ENCODE results near the gene RPL29. TPM values are rescaled to one million over a fixed set of nuclear protein-coding genes. Genes with fewer than 3 reads are reported as not detected.

The RPL29 gene
- total and polyA plus RNA-seq, 2 donors (not counting 3 experiments of a cell fraction or from before 2014, with no cell fraction given): 1,236 to 2,177 TPM

DNA sequence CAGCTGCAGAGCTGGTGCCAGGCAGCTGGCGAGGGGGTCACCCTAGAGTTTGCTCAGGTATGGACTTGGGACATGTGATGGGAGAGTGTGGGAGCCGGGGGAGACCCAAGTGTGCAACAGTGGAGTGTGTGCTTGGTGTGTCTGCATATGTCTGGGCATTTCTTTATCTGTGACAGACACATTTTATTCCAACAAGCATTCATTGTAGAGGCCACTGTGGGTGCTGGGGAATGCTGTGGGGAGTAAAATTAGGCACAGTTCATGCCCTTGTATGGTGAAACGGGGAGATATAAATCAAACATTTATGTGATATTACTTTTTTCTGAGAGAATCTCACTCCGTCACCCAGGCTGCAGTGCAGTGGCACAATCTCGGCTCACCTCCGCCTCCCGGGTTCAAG, 8.1 kb downstream of the RPL29 start:
- Histone ChIP-seq H3K9me1 (replicated peaks; ENCODE audit: control insufficient read depth, extremely low read depth, insufficient read depth, low read length) (no peaks in the 10 kb centered on the region), H4K20me1 (replicated peaks; ENCODE audit: control insufficient read depth, extremely low read depth, insufficient read depth, low read length) (no peaks in the 10 kb centered on the region), H3K79me2 (ENCODE audit: control insufficient read depth, insufficient read depth, low read length) (peaks cover 4% of the 10 kb centered on the region), H3K4me2 (ENCODE audit: insufficient read depth, low read length) (no peak overlapping the region), H2AFZ (ENCODE audit: low read depth, low read length) (no peak overlapping the region), H3K9me3 (replicated peaks; ENCODE audit: control insufficient read depth, insufficient read depth, low read length) (no peaks in the 10 kb centered on the region), H3K27me3 (ENCODE audit: control insufficient read depth in 2 of 2, insufficient read depth in 2 of 2, low read length in 2 of 2) (no peaks in the 10 kb centered on the region), H3K4me1 (ENCODE audit: control insufficient read depth, extremely low read depth, insufficient read depth, low read length) (peaks cover 7% of the 10 kb centered on the region), H3K4me3 (replicated peaks in 1 of 3; ENCODE audit: insufficient read depth in 1 of 3, low read depth in 1 of 3, low read length in 3 of 3) (no peak overlapping the region), H3K27ac (ENCODE audit: insufficient read depth, low read depth, low read length) (no peak overlapping the region), H3K36me3 (ENCODE audit: control insufficient read depth in 2 of 2, extremely low read depth in 1 of 2, insufficient read depth in 2 of 2, low read length in 2 of 2) (peaks cover 4 to 5% of the 10 kb centered on the region in 2 experiments), H3K9ac (replicated peaks; ENCODE audit: extremely low read depth, insufficient read depth, low read length) (no peak overlapping the region)
- FAIRE-seq (no peak), DNase-seq (ENCODE audit: low read depth, low spot score) (no peak)
- dilution Hi-C loops (cut with MboI; ENCODE audit: extremely low pct_ligation_motif_present, low sequenced_read_pairs): no loop called here
- ChIA-PET CTCF (no interaction called here), POLR2A (no interaction called here)
- BruUV-seq (replicated peaks): no TSS peak
- intact Hi-C loops (cut with micrococcal nuclease): no loop called here
- no peak for TF ChIP-seq GATA2 (IDR thresholded peaks at IDR 0.05; ENCODE audit: insufficient read depth, insufficient read length, low read depth, low read length)

DNA sequence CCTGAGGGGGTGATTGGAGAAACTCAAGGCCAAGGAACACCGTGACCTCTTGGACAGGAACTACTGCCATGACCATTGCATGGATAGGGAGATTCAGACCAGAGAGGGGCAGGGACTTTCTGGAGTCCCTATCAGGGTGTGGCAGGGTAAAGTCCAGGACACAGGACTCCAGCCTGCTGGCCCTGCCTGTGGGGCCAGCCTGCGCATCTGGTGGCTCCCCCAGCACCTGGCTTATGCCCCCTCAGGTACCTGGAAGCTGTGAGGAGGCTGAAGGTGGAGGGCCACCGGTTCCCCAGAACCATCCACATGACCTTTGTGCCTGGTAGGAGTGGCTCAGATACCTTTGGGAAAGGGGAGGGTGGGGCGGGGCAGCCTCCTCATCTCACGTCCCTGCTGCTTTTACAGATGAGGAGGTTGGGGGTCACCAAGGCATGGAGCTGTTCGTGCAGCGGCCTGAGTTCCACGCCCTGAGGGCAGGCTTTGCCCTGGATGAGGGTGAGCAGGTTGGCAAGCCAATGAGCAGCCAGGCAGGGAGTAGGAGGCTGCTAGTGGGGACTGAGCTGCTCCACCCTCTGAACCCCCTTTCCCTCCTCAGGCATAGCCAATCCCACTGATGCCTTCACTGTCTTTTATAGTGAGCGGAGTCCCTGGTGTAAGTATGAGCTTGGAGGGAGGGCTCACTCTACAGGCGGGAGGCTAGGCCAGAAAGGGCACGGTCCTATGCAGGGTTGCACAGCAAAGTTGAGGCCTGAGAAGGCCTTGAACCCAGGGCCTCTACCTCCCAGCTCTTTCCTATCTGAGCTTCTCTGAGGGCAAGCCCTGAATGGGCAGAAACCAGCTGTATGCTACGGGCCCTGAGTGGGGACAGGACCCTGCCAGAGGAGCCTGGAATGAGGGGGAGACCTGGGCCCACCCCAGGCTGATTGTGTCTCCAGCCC, 9.4 kb downstream of the RPL29 start:
- H3K27me3 ChIP-seq (ENCODE audit: control insufficient read depth in 2 of 2, insufficient read depth in 2 of 2, low read length in 2 of 2): no peaks in the 10 kb centered on the region
- TF ChIP-seq JUN (IDR thresholded peaks at IDR 0.05; ENCODE audit: borderline replicate concordance, insufficient read depth, insufficient read length, low read depth) (no peak), GATA2 (IDR thresholded peaks at IDR 0.05; ENCODE audit: insufficient read depth, insufficient read length, low read depth, low read length) (no peak), FOS (IDR thresholded peaks at IDR 0.05; ENCODE audit: borderline replicate concordance, insufficient read depth, low read length) (no peak), POLR2A (IDR thresholded peaks at IDR 0.05; ENCODE audit: low read depth, low read length) (no peak), POLR2AphosphoS5 (IDR thresholded peaks at IDR 0.05; ENCODE audit: insufficient read depth, low read depth, low read length) (no peak), MYC (IDR thresholded peaks at IDR 0.05; ENCODE audit: low read depth, low read length) (no peak), EZH2 (IDR thresholded peaks at IDR 0.05; ENCODE audit: borderline replicate concordance, low read depth, low read length, severe bottlenecking) (no peak)
- TF ChIP-seq, protein P1, sequence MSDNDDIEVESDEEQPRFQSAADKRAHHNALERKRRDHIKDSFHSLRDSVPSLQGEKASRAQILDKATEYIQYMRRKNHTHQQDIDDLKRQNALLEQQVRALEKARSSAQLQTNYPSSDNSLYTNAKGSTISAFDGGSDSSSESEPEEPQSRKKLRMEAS (IDR thresholded peaks at IDR 0.05; ENCODE audit: insufficient read depth, insufficient read length): no peak
- TF ChIP-seq, protein P2, sequence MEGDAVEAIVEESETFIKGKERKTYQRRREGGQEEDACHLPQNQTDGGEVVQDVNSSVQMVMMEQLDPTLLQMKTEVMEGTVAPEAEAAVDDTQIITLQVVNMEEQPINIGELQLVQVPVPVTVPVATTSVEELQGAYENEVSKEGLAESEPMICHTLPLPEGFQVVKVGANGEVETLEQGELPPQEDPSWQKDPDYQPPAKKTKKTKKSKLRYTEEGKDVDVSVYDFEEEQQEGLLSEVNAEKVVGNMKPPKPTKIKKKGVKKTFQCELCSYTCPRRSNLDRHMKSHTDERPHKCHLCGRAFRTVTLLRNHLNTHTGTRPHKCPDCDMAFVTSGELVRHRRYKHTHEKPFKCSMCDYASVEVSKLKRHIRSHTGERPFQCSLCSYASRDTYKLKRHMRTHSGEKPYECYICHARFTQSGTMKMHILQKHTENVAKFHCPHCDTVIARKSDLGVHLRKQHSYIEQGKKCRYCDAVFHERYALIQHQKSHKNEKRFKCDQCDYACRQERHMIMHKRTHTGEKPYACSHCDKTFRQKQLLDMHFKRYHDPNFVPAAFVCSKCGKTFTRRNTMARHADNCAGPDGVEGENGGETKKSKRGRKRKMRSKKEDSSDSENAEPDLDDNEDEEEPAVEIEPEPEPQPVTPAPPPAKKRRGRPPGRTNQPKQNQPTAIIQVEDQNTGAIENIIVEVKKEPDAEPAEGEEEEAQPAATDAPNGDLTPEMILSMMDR (IDR thresholded peaks at IDR 0.05; ENCODE audit: extremely low read depth in 1 of 2, insufficient read depth in 1 of 2, low read depth in 1 of 2, low read length in 2 of 2): no peak
- ChIA-PET CTCF (no interaction called here), POLR2A (interaction anchor here (1.2 kb wide), 1 partner anchor 10 kb away, joined by 6 read pairs; the partner anchor contains the start of gene RPL29)
- H3K79me2 ChIP-seq (ENCODE audit: control insufficient read depth, insufficient read depth, low read length): no peaks in the 10 kb centered on the region
- no peaks in the 10 kb centered on the region for H4K20me1 ChIP-seq (replicated peaks; ENCODE audit: control insufficient read depth, extremely low read depth, insufficient read depth, low read length)
- H3K4me1 ChIP-seq (ENCODE audit: control insufficient read depth, extremely low read depth, insufficient read depth, low read length): peaks cover 14% of the 10 kb centered on the region
- H3K9ac ChIP-seq (replicated peaks; ENCODE audit: extremely low read depth, insufficient read depth, low read length): no peak overlapping the region
- intact Hi-C loops (cut with micrococcal nuclease) (no loop called here), dilution Hi-C loops (cut with MboI; ENCODE audit: extremely low pct_ligation_motif_present, low sequenced_read_pairs) (no loop called here)
- no peak overlapping the region for H2AFZ ChIP-seq (ENCODE audit: low read depth, low read length)
- DNase-seq (ENCODE audit: low read depth, low spot score) (no peak), FAIRE-seq (no peak)
- no peaks in the 10 kb centered on the region for H3K9me1 ChIP-seq (replicated peaks; ENCODE audit: control insufficient read depth, extremely low read depth, insufficient read depth, low read length)
- H3K27ac ChIP-seq (ENCODE audit: insufficient read depth, low read depth, low read length): no peak overlapping the region
- no peaks in the 10 kb centered on the region for H3K9me3 ChIP-seq (replicated peaks; ENCODE audit: control insufficient read depth, insufficient read depth, low read length)
- BruUV-seq (replicated peaks): no TSS peak
- no peak overlapping the region for H3K4me3 ChIP-seq (replicated peaks in 1 of 3; ENCODE audit: insufficient read depth in 1 of 3, low read depth in 1 of 3, low read length in 3 of 3)
- no peak overlapping the region for H3K4me2 ChIP-seq (ENCODE audit: insufficient read depth, low read length)
- H3K36me3 ChIP-seq (ENCODE audit: control insufficient read depth in 2 of 2, extremely low read depth in 1 of 2, insufficient read depth in 2 of 2, low read length in 2 of 2): no peaks in the 10 kb centered on the region

All from endothelial cell of umbilical vein (primary cell).